K562 (cell line): ENCODE results near the gene C2CD2. TPM values are rescaled to one million over a fixed set of nuclear protein-coding genes. Genes with fewer than 3 reads are reported as not detected.

Source experiments
- ATF3 ChIP-seq, 2 experiments: fragments of 450-650 bp in 1 of 2; sonication (generic) in 1 of 2; formaldehyde crosslinking in 1 of 2; IDR thresholded peaks in 1 of 2; conservative IDR thresholded peaks in 1 of 2; 2 replicates each; pipeline versions ENCODE4 v1.6.1 to v1.8.1; 2016 to 2023; ENCODE audit warnings: mild to moderate bottlenecking in 2 of 2, moderate library complexity in 2 of 2, inconsistent platforms in 1 of 2, missing genetic modification reagents in 1 of 2
- CREB3 ChIP-seq: fragments of 450-650 bp; conservative IDR thresholded peaks from 2 replicates; pipeline ENCODE4 v1.6.1; 2016; ENCODE audit warnings: missing genetic modification characterization, low read depth, mild to moderate bottlenecking, missing compliant biosample characterization, moderate library complexity
- DPF2 ChIP-seq: fragments of 450-650 bp; IDR thresholded peaks from 2 replicates; pipeline ENCODE4 v1.6.1; 2016
- E2F4 ChIP-seq: sonication (generic); formaldehyde crosslinking; IDR thresholded peaks from 2 replicates; pipeline ENCODE4 v1.8.0; 2022; ENCODE audit warnings: mild to moderate bottlenecking, low read depth, missing genetic modification reagents
- E2F6 ChIP-seq, 2 experiments: IDR thresholded peaks; 2 replicates each; pipeline ENCODE4 v1.6.1; 2011; ENCODE audit warnings: borderline replicate concordance in 1 of 2, control low read depth in 1 of 2, low read depth in 1 of 2, low read length in 1 of 2, mild to moderate bottlenecking in 1 of 2, mixed read lengths in 1 of 2, moderate library complexity in 1 of 2; ENCODE audit not compliant: insufficient read depth in 1 of 2, insufficient read length in 1 of 2, poor library complexity in 1 of 2, severe bottlenecking in 1 of 2; ENCODE audit errors: extremely low read depth in 1 of 2
- GABPA ChIP-seq: fragments of 200-800 bp; sonication (Bioruptor generic); conservative IDR thresholded peaks from 2 replicates; pipeline ENCODE4 v1.6.1; 2016; ENCODE audit warnings: low read depth, missing genetic modification characterization, missing compliant biosample characterization
- GATAD2A ChIP-seq: fragments of 450-650 bp; IDR thresholded peaks from 2 replicates; pipeline ENCODE4 v1.6.1; 2017
- HIVEP1 ChIP-seq: fragments of 250-450 bp; sonication (Bioruptor Pico); IDR thresholded peaks from 2 replicates; pipeline ENCODE4 v1.4.0; 2020; ENCODE audit warnings: mild to moderate bottlenecking
- MAZ ChIP-seq, 2 experiments: fragments of 450-650 bp in 1 of 2; sonication (generic) in 1 of 2; formaldehyde crosslinking; IDR thresholded peaks in 1 of 2; conservative IDR thresholded peaks in 1 of 2; 2 replicates each; pipeline versions ENCODE4 v1.4.0 to v1.5.0; 2020; ENCODE audit warnings: mild to moderate bottlenecking in 1 of 2, missing genetic modification reagents in 1 of 2
- MCM5 ChIP-seq: fragments of 450-650 bp; IDR thresholded peaks from 2 replicates; pipeline ENCODE4 v1.6.1; 2016; ENCODE audit warnings: low read depth
- NEUROD1 ChIP-seq: fragments of 150-350 bp; IDR thresholded peaks from 2 replicates; pipeline ENCODE4 v1.6.1; 2014; ENCODE audit warnings: borderline replicate concordance, low read length, low read depth; ENCODE audit not compliant: partially characterized antibody
- NFE2 ChIP-seq: IDR thresholded peaks from 2 replicates; pipeline ENCODE4 v1.6.1; 2014; ENCODE audit warnings: antibody characterized with exemption, low read depth
- NR3C1 ChIP-seq: sonication (generic); formaldehyde crosslinking; IDR thresholded peaks from 2 replicates; pipeline ENCODE4 v1.8.1; 2022; ENCODE audit warnings: missing genetic modification reagents
- THRA ChIP-seq: fragments of 450-650 bp; IDR thresholded peaks from 2 replicates; pipeline ENCODE4 v1.6.1; 2017; ENCODE audit warnings: mild to moderate bottlenecking, moderate library complexity
- ZNF12 ChIP-seq: sonication (generic); formaldehyde crosslinking; IDR thresholded peaks from 2 replicates; pipeline ENCODE4 v1.4.0; 2020; ENCODE audit warnings: mild to moderate bottlenecking, missing genetic modification reagents
- ZNF518B ChIP-seq: fragments of 250-450 bp; sonication (Bioruptor Pico); IDR thresholded peaks from 2 replicates; pipeline ENCODE4 v1.5.0; 2021; ENCODE audit warnings: mild to moderate bottlenecking, moderate library complexity
- polyA plus RNA-seq, 8 experiments: library from polyadenylated mRNA; depleted of rRNA in 4 of 8; stranded (reverse) in 5 of 8; unstranded in 3 of 8; fragments of >200 nt; fragmentation: Nextera tagmentation in 2 of 8; fragmentation: Illumina TruSeq in 1 of 8; extraction: Ambion mirVana in 2 of 8; extraction: Trizol in 1 of 8; gene quantifications; 2 replicates each; pipeline versions ENCODE4 v1.2.1 to v1.2.3, GENCODE V29; 2011 to 2014; ENCODE audit warnings: inconsistent platforms in 1 of 8, missing spikeins in 1 of 8
- total RNA-seq, 7 experiments: library from RNA; depleted of rRNA in 6 of 7; stranded (reverse); fragments of >200 nt in 6 of 7; fragmentation: Illumina TruSeq in 2 of 7; extraction: Trizol in 2 of 7; gene quantifications; 2 replicates each; pipeline versions ENCODE4 v1.2.1 to v1.2.3, GENCODE V29; 2011 to 2021; ENCODE audit warnings: low replicate concordance in 1 of 7

The C2CD2 gene
- total and polyA plus RNA-seq, 9 of the 15 experiments (the other 6 are each of a cell fraction or from before 2014, with no cell fraction given): 1.3 to 21.6 (median 12.1) TPM

GRCh38 chr21:41877901-41878830, 75.7 kb downstream of the C2CD2 start (continued):
- TF ChIP-seq E2F4 (CRISPR knock-in tag) (no peak), GABPA (no peak), MCM5 (no peak), E2F6 (IDR thresholded peaks at IDR 0.05; ENCODE audit: borderline replicate concordance in 1 of 2, extremely low read depth in 1 of 2, insufficient read depth in 1 of 2, insufficient read length in 1 of 2, low read depth in 1 of 2, low read length in 1 of 2, poor library complexity in 1 of 2, severe bottlenecking in 1 of 2) (peak in 1 of 2 experiments; percentile 31), GATAD2A (peak; percentile 31; the same call in 1 of the 2 replicates), CREB3 (tag) (no peak), MAZ (CRISPR knock-in tag; conservative IDR thresholded peaks at IDR 0.05 in 1 of 2, IDR thresholded peaks at IDR 0.05 in 1 of 2) (peak in 1 of 2 experiments; percentile 34; a peak in 2 of 4 replicates), NR3C1 (CRISPR knock-in tag) (no peak), NEUROD1 (peak; percentile 81), ZNF518B (no peak), ATF3 (IDR thresholded peaks at IDR 0.05) (peak; percentile 46), ATF3 (CRISPR knock-in tag; conservative IDR thresholded peaks at IDR 0.05) (no peak), HIVEP1 (CRISPR knock-in tag) (no peak), THRA (no peak), DPF2 (peak; percentile 55; the same call in 1 of the 2 replicates), ZNF12 (CRISPR knock-in tag) (no peak), NFE2 (no peak)
